ENCODE results near the gene CD9.

CD9 gene

DNA sequence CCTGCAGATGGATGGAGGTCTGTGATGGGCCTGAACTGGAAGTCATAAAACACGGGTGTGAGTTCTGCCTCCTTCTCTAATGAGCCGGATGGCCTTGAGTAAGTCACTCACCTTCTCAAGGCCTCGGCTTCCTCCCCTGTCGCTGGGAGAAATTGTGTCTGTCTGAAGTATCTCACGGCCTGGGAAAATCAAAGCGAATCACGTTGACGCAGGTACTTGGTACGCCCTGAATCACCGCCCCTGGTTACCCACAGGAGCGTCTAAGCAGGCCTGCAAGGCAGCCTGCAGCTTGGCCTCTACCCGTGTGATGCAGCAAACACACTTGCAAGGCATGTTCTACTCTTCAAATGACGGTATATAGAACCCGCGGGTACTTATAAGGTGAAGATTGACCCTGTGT is 28.1 kb upstream of the CD9 start:
- TF ChIP-seq, protein P1, sequence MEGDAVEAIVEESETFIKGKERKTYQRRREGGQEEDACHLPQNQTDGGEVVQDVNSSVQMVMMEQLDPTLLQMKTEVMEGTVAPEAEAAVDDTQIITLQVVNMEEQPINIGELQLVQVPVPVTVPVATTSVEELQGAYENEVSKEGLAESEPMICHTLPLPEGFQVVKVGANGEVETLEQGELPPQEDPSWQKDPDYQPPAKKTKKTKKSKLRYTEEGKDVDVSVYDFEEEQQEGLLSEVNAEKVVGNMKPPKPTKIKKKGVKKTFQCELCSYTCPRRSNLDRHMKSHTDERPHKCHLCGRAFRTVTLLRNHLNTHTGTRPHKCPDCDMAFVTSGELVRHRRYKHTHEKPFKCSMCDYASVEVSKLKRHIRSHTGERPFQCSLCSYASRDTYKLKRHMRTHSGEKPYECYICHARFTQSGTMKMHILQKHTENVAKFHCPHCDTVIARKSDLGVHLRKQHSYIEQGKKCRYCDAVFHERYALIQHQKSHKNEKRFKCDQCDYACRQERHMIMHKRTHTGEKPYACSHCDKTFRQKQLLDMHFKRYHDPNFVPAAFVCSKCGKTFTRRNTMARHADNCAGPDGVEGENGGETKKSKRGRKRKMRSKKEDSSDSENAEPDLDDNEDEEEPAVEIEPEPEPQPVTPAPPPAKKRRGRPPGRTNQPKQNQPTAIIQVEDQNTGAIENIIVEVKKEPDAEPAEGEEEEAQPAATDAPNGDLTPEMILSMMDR (conservative IDR thresholded peaks at IDR 0.05) = no peak
- no peak overlapping the region for H3K27ac ChIP-seq

DNA sequence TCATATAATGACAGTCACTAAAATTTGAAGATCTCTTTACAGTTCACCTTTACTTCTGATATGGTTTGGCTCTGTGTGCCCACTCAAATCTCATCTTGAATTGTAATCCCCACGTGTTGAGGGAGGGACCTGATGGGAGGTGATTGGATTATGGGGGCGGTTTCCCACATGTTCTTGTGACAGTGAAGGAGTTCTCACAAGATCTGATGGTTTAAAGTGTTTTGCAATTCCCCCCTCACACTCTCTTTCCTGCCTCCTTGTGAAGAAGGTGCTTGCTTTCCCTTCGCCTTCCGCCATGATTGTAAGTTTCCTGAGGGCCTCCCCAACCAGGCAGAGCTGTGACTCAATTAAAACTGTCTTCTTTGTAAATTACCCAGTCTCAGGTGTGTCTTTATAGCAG is 27.3 kb upstream of the CD9 start:
- TF ChIP-seq, protein P1 (conservative IDR thresholded peaks at IDR 0.05) = no peak
- no peak overlapping the region for H3K27ac ChIP-seq

DNA sequence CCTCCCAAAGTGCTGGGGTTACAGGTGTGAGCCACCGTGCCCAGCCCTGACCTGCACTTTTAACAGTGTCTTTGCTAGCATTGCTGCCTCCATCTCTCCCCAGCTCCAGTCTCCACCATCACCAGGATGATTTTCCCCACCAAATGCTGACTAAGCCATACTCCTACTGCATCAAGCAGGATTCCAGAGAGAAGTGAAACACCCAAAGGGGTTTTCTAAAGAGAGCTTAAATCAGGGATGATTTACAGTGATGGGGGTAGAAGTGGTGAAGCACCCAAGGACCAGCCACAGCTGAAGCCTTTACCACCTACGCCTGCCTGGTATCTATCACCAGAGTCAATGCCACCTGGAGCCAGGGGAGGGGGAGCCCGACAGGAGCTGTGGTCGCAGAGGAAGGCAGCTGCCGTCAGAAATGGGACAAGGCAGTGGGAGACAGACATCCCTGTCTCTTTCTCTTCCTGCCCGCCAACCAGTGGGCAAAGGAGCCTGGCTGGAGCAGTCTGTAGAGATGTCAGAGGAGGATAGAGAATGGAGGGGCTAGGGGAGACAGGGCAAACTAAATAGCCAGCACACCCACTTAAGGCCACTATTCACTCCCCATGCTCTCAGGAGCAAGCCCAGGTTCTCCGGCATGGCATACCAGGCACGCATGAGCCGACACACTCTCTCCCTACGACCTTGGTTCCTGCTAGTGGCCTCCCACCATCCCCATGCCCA is 22.4 kb upstream of the CD9 start:
- no peak overlapping the region for H3K27ac ChIP-seq
- TF ChIP-seq, protein P1 (conservative IDR thresholded peaks at IDR 0.05) = no peak

DNA sequence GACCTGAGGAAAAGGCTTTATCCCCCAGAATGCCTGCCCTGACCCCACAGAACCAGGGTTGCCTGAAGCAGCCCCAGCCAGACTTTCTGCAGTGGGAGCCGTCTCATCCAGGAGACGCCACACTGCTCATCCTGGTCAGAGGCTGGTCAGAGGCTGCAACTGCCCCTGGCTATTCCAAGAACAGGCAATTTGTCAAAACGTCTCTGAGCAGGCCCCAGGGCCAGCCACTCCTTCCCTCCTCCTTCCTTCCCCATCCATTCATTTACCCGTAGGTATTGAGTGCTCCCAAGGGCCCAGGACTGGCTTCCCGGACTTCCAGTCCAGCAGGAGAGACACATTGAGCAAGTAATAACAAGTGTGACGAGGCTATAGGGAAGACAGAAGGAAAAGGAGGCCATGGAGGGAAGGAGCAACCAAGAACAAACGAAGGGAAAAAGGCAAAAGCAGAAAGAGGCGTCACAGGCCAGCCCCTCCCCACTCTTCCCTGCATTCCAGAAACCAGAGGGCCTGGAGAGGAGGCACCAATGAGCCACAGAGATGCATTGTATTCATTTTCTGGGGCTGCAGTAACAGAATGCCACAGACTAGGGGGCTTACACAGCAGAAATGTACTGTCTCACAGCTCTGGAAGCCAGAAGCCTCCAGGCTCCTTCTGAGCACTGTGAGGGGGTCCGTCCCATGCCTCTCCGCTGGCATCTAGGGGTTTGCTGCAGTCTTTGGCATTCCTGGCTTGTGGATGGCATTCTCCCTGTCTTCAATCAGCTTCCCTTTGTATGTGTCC is 21.0 kb upstream of the CD9 start:
- TF ChIP-seq, protein P1 (conservative IDR thresholded peaks at IDR 0.05) = no peak
- H3K27ac ChIP-seq = no peak overlapping the region

GRCh38 chr12:6180268-6181051 is 19.7 kb upstream of the CD9 start:
- no peak overlapping the region for H3K27ac ChIP-seq
- TF ChIP-seq, protein P1 (conservative IDR thresholded peaks at IDR 0.05) = no peak

DNA sequence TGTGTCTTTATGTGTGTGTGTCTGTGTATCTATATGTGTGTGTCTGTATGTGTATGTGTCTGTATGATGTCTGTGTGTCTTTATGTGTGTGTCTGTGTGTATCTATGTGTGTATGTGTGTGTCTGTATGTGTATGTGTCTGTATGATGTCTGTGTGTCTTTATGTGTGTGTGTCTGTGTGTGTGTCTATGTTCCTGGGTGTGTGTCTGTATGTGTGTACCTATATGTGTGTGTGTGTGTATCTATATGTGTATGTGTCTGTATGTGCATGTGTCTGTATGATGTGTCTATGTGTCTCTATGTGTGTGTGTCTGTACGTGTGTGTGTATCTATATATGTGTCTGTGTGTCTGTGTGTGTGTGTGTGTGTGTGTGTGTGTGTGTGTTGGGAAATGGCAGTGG is 19.0 kb upstream of the CD9 start:
- H3K27ac ChIP-seq = no peak overlapping the region; the same call in 1 of the 2 replicates
- TF ChIP-seq, protein P1 (conservative IDR thresholded peaks at IDR 0.05) = no peak
